HG03558 (cell line): Measurements from ENCODE around the gene SPATS2.

Experiments
- ATAC-seq: cut with Tn5 transposase; IDR thresholded peaks from one replicate; pipeline ENCODE4 v1.9.1; 2021; ENCODE audit warnings: moderate number of reproducible peaks; ENCODE audit not compliant: unreplicated experiment; ENCODE audit errors: extremely low read depth

The SPATS2 gene

DNA sequence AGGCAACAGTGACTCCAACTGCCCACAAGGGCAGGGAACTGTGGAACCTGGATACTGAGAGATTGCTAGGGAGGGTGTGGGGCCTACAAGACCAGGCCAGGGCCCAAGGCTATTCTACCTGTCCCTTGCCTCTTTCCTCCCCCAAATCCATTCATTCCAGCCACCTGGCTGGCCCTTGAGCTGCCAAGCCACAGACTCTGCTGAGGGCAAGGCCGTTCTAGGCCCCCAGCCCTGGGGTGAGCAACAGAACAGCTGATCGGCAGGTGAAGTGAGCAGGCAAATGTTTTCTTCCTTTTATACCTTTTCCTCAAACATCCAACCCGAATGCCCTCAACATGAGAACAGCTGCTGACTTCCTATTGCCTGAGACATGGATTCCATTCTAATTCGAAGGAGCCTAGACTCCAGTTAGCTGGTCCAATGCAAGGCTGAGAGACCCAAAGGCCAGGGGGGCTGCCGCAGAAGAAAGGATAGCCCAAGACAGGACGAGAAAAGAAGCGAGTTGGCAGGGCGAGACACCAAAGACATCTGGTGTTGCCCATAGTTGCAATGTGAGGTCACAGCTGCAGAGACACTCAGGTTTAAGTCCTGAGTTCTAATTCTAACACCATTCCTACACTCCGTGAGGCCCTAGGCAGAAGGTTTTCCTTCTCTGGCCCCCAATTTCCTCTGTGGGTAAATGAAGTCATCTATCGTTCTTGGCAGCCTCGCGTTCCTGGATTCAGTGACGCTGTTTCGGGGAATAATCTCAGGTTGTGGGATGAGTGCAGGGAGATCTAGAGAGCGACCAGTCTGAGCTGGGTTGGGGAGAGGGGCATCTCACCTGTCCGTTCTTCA lies 31.9 kb upstream of the SPATS2 start:
- ATAC-seq, result no peak

DNA sequence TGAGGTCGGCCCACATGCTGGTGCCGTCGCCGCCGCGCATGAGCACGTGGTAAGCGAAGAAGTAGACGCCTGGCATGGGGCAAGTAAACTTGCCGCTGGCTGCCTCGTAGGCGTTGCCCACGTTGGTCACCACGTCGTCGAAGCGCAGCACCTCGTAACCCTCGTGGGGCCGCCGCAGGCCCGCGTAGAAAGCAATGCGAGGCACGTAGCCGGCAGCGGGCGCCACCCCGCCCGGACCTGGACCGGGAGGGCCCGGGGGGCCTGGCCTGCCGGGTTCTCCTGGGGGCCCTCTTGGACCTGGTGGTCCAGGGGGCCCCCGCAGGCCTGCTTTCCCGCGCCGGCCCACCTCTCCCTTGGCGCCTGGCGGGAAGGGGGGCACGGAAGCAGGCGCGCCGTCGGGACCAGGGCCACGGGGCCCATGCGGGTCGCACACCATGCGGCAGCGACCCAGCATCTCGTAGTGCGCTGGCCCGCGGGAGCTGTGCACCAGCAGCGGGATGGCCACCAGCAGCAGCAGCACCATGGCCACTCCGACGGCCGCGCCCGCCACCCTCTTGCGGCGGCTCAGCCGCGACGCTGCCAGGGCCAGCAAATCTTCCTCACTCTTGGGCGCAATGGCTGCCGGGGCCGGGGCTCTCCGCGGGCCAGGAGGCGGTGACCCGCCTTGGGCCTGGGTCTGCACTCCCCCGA lies 31.2 kb upstream of the SPATS2 start:
- ATAC-seq, result no peak

DNA sequence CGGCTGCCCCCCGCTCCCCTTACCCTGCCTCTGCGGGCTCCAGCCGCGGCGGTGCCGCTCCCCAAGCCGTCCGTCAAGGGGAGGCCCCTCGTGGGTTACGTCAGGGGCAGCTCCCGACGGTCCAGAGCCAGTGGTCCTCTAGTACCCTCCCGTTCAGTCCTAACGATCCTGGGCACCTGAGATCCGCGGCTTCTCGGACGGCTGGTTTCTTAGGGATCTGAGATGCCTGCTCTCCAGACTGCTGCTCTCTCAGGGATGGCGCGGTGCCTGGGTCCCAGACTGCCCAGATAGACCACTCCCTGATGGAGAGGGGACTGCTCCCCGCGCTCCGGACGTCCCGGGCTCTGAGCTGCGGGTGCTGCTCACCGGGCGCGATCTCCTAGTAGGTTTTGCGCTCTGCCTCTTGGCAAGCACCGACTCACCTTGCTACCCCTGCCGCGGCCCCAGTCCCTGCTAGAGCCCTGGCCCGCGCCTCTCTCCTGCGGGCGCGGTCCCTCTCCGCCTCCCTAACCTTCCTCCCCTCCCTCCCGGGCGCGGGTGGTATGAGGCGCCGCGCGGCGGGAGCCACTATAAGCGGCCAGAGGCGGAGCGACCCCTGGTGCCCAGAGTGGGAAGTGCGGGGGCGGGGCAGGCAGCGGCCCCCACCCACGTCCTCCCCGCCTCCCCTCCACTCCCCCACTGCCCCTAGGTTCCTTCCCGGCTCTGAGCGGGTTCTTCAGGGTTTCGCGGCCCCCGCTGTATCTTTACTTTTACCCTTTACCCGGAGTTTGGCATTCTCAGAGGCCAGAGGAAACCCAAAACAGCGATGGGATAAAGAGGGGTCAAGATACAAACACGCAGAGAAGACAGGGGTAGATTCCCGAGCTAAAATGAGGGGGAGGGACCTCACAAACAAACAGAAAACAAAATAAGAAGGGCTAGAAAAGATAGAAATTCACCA lies 30.3 kb upstream of the SPATS2 start, which contains the start of gene C1QL4:
Gene C1QL4, minus strand, starts transcription at position 544 of the 940 bp plus-strand sequence. CDS start 711 bp downstream, outside the sequence.
- no peak for ATAC-seq

DNA sequence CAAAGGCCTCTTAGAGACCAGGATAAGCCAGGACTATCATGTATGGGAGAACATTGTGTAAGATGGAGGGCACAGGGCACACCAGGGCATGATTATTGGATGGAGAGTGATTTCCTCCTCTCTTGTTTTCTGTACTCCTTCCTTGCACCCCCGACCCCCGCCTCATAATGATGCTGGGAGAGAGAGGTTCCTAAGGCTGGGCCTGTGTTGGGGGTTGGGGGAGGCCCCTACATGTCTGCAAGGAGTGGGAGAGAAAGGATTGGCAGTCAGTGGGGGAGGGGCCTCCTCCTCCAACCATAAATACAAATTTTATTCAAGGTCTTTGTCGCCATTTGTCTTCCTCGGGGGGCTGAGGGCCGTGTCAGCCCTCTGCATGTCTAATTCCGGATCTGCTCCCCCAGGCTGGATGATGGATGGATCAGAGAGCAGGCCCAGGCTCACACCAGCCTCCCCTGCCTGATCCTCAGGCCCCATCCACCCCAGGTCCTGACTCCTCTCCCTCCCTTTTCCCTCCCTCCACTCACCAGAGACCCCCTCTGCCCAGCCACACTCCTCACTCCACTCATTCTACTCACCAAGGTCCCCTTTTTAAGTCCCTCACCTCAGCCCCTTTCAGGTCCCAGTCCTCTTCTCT lies 28.3 kb upstream of the SPATS2 start:
- ATAC-seq, result no peak

DNA sequence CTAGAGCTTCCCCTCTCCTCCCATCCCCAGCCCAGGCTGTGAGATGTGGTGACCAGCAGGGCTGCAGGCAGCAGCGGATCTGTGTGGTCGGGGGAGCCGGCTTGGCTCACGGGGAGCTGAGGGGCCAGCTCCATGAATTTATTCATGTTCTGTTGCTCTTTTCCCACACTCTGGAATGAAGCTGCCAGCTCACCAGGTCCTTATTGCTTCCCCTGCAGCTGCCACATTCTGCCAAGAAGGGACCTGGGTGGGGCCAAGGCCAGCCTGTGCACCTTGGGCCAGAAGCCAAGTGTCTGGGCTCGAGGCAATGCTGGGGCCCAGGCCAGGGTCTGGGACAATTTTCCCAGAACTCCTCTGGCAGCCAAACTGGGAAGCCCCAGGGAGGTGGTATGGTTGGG lies 27.8 kb upstream of the SPATS2 start:
- ATAC-seq, result no peak

DNA sequence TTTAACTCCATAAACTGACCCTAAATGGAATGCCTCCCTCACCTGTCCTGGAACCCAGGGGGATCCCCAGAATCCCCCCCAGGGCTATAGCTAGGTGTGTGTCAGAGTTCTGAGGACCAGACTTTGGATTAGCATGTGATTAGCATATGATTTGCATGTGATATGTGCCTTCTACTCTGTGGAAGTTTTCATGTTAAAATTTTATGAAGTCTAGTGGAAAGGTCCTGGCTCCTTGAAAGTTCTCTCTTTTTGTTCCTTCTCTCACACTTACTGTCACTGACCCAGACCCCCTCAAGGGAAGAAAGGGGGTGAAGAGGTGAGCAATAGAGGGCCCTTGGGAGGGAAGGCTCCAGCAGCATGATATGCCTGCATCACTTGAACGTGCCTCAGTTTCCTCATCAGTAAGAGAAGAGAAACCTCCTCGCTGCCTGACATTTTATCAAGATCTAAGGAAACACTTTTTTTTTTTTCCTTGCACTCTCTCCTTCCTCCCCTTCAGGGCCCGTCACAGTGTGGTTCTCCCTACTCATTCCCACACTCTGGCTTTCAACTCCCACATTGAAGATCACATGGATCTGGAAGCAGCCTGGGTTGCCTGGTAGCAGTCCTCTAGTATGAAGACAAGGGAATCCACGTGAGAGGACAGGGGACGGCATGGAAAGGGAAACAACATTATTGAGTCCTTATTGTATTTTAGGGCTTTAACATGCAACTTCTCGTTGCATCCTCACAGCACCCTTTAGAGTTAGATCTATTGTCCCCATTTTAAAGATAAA lies 27.0 kb upstream of the SPATS2 start:
- ATAC-seq, result no peak

DNA sequence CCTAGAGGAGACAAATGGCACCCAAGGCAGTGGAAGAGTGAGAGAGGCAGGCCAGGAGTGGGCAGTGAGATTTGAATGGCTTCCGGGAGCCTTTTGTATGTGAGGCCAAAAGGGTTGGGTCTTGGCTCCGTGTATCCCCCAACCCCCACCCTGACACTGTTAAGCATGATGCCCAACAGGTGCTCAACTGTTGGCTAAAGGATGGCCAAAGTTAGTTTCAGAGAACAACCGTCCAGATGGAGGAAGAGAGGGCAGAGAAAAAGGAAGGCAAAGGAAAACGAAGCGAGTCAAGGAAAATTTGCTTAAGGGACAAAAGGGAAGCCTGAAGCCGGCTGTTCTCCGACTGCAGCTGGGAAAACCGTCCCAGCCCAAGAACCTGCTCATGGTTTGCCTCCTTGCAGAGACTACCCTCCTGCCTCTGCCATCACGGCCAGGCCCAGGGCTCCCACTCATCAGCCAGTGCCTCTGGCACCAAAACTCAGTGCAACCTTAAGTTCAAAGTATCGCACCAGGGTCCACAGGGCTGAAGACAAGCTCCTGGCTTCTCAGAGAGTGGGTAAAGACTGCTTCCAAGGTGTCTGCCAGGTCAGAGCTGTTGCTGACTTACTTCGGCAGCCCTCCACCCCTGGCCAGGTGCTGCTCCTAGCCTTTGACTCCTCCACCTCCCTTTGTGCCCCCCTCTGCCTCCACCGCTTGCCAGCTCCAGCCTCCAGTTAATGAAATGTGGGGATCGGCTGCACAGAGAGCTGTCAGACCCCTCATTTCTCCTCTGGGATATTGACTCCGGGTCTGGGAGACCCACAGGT lies 26.1 kb upstream of the SPATS2 start:
- no peak for ATAC-seq

DNA sequence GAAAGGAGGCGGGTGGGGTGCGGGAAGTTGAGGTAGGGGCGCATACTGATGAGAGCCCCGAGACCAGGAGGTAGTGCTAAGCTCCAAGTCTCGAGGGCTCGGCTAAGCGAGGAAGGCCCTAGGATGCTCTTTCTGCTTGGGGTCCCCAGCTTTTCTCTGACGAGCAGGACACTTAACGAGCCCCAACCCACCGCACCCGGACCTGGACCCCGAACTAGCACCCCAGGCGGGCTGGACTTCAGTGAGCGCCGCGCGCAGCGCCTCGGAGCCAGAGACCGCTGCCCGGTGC lies 25.5 kb upstream of the SPATS2 start:
- no peak for ATAC-seq

DNA sequence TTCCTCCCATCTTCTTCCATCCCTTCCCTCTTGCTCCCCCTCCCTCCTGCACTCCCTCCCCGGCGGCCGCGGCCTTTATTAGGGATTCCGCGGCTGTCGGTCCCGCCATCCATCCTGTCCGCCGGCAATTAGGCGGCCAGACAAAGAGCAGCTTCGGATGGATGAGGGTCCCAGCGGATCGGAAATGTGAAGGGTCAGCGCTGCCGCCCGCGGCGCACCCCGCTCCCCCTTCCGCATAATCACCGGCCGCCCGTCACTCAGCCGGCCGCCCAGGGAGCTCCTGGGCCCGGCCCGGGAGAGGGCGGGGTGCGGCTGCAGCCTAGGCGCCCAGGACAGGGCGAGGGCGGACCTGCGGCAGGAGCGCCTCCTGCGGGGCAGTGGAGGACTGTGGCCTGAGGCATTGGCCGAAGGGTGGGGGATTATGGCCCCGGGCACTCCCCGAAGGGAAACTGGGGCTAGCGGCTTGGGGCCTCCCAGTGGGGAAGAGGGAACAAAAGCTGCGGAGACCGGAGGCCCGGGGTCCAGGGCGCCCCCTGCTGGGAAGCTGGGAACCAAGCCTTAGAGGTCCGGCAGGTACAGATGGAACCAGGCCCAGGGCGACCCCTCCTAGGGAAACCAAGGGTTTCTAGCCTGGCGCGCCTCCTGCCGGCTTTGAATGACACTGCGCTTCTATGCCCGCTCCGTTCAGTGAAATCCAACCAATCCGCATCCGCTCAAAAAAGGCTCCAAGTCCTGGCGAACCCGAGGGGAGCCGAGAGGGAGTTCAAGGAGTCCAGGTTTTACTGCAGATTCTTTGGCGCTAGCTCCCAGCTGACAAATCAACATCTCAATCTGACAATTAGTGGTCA lies 25.0 kb upstream of the SPATS2 start:
- ATAC-seq, result no peak

DNA sequence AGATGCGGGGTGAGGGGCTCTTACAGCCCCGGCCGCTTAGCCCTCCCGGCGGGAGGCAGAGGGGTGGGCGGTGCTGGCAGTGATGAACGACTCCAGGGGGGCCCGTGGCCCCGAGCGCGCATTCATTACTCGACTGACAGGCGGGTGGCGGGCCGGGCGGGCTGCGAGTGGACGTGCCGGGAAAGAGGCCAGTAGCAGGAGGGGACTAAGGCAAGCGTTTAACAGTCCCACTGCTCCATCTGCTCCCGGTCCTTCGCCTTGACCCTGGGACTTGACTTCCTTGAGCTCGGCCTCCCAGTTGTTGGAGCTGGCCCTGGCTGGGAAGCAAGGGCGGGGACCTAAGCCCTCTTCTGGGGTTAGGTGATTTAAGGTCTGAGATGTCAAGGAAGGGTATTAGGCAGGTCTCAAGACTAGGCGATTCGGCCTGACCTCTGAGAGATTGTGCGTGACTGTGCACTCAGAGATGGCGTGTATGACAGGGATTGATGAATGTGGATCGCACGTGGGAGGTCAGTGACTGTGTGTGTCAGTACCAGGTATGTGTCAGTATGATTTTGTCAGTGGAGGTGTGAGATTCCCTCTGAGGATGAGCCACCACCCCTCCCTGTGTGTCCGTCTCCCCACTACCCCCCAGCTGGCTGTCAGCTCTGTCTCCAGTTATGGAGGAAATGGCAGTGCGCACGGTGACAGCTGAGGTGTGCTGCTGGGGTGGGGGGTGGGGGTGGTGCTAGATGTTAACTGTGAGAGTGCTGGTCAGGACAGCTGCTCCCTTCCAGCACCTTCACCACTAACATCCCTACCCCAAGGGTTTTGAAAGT lies 24.1 kb upstream of the SPATS2 start:
- no peak for ATAC-seq

DNA sequence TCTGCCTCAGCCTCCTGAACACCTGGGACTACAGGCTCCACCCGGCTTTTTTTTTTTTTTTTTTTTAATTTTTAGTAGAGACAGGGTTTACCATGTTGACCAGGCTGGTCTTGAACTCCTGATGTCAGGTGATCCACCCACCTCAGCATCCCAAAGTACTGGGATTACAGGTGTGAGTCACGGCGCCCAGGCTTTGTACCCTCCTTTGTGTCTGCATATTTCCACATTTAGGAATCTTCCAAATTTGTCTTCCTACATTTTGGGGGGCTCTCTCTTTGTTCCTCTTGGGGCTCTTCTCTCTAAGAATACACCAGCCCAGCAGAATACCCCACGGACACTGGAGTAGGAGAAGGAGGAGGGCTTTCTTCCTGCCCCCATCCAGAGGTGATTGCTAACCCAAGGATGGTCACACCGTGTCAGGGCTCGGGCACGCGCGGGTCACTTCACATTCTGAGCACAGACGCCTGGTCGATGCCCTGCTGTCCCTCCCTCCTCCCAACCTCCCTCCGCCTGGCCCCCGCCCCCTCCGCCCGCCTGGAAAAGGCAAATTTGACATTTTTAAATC lies 22.7 kb upstream of the SPATS2 start:
- no peak for ATAC-seq

DNA sequence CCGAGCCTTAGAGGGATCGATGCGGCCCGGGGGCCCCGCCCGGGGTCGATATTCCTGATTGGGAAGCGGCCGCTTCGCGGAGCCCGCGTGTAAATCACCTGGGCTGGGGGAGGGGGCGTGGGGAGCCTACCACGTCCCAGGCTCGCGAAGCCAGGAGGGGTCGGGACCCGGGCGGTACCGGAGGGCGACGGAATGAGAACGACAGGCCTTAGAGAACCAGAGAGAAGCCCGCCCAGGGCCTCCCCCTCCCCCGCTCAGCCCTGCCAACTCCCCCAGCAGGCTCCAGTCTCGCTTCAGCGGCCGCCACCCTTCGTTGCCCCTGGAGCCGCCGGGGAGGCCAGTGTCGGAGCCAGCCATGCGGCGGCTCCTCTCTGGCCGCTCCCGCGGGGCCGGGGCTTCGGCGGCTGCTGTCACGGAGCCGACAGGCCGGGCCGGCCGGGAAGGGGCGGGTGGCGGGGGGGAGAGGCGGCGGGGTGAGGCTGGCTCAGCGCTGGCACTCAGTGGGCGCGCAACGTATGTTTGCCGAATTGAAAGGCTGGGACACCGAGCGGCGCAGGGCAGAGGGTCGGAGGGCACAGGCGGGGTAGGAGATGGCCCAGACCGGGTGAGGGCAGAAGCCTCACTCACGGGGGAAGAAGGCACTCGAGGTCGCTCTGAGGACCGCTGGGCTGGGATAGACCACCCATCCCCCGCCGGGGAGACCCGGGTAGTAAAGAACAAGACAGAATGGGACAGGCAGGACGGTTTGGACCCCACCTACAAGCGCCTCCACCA lies 22.0 kb upstream of the SPATS2 start:
- ATAC-seq, result no peak

DNA sequence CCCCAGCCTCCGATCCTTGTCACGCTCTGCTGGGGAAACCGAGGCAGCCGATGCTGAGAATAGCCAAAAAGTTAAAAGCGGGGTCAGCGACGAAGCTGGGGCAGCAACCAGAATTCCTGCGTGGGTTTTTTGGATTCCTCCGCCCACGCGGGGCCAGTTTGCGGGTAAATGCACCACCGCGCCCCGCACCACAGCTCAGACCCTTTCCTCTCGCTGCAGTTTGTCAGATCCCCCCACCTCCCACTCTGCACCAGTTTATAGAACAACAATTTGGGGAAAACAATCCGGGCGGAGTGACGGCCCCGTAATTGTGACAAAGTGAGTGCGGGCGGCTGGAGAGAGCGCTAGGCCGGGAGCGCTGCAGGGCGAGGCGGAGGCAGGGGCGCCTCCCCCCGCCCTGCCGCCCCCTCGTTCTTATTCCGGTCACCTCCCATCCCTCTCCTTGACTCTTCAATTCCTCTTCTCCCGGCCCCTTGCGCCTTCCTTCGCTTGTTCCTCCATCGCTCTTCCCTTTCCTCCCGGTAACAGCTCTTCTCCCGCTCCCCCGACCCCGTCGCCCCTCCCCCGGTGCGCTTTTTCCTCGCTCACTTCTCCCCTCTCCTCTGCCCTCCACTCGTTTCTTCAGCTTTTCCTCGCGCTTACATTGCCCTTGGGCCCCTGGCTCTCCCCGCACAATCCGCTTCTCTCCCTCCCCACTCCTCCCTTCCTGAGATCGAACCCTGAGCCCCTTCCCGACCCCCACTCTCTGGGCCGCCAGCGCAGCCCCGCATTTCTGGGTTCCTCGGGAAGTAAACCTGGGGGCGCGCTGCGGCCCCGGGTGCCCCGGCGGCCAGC lies 21.2 kb upstream of the SPATS2 start:
- ATAC-seq, result no peak

DNA sequence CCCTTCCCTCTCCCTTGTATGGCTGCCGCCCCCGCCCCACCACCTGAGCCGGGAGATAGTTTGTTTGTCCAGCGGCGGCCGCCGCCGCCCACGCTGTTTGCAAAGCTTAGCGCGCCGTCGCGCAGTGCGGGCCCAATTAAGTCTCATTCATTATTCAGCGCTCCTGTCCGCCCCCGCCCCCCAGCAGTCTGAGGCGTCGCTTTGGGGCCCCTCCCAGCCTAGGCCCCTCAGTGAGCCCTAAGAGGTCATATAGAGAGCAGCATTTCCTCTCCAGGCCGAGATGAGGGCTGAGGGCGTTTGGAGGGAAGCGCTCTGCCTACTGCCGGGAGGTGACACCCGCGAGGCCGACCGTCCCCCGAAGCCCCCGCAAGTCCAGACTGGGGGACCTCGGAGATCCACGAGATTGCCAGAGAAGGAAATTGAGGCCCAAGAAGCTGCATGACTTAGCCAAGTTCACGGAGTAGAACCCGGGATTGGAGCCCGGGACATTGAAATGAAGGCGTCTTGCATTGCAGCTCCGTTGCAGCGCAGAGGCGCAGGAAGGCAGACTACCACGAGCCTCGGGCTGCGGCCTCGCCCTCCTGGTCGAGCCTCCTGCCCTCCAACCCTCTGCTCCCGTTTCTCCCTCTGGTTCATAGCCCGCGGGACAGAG lies 20.5 kb upstream of the SPATS2 start, which contains the start of gene DNAJC22:
Gene DNAJC22, plus strand, starts transcription at position 230 of the 652 bp plus-strand sequence. CDS start 1,985 bp downstream, outside the sequence.
- no peak for ATAC-seq
